MV-4-11 (cell line): Measurements from ENCODE around the gene RCOR1.

Experiments
- DNase-seq: peaks from one replicate; lab custom pipeline; 2025; lab: John Stamatoyannopoulos, UW

The RCOR1 gene

GRCh38 chr14:102776761-102777710, 184.6 kb downstream of the RCOR1 start, which contains the start of gene TRAF3:
TRAF3 (plus strand) TSS chr14:102777449; CDS start chr14:102870202, 92,753 bp downstream.
- DNase-seq = peak; percentile 36

GRCh38 chr14:102777711-102778337, 185.4 kb downstream of the RCOR1 start:
- DNase-seq = no peak

- no peak for DNase-seq
These were observed 186.1 kb downstream of the RCOR1 start for GRCh38 chr14:102778338-102779083.

GRCh38 chr14:102779084-102779462, 186.6 kb downstream of the RCOR1 start:
- DNase-seq = no peak

GRCh38 chr14:102779574-102780315, 187.3 kb downstream of the RCOR1 start:
- peak; percentile 49 for DNase-seq
